ENCODE measurements around the gene ERC2. TPM values are rescaled to one million over a fixed set of nuclear protein-coding genes. Genes with fewer than 3 reads are reported as not detected.

ERC2 gene
- total RNA-seq, 4 donors from 2014 or later, result 0.81 to 2.9 (median 1.6) TPM

- ATAC-seq, result no peak
- Histone ChIP-seq H3K36me3 (no peaks in the 10 kb centered on the region), H3K27ac (no peak overlapping the region), H3K9me3 (no peaks in the 10 kb centered on the region), H3K4me3 (no peak overlapping the region), H3K4me1 (no peaks in the 10 kb centered on the region), H3K27me3 (no peaks in the 10 kb centered on the region)
- TF ChIP-seq, protein P1, sequence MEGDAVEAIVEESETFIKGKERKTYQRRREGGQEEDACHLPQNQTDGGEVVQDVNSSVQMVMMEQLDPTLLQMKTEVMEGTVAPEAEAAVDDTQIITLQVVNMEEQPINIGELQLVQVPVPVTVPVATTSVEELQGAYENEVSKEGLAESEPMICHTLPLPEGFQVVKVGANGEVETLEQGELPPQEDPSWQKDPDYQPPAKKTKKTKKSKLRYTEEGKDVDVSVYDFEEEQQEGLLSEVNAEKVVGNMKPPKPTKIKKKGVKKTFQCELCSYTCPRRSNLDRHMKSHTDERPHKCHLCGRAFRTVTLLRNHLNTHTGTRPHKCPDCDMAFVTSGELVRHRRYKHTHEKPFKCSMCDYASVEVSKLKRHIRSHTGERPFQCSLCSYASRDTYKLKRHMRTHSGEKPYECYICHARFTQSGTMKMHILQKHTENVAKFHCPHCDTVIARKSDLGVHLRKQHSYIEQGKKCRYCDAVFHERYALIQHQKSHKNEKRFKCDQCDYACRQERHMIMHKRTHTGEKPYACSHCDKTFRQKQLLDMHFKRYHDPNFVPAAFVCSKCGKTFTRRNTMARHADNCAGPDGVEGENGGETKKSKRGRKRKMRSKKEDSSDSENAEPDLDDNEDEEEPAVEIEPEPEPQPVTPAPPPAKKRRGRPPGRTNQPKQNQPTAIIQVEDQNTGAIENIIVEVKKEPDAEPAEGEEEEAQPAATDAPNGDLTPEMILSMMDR (IDR thresholded peaks at IDR 0.05), result no peak
- TF ChIP-seq POLR2AphosphoS5 (IDR thresholded peaks at IDR 0.05) (no peak), POLR2A (IDR thresholded peaks at IDR 0.05) (no peak), EP300 (IDR thresholded peaks at IDR 0.05) (no peak)
- 81 to 93% methylated on average over 2 of the region's 2 CpGs for WGBS, 2 donors (ENCODE audit: low coverage in 1 of 2)
Measured at GRCh38 chr3:55756976-55757375, 711.3 kb downstream of the ERC2 start.

DNA sequence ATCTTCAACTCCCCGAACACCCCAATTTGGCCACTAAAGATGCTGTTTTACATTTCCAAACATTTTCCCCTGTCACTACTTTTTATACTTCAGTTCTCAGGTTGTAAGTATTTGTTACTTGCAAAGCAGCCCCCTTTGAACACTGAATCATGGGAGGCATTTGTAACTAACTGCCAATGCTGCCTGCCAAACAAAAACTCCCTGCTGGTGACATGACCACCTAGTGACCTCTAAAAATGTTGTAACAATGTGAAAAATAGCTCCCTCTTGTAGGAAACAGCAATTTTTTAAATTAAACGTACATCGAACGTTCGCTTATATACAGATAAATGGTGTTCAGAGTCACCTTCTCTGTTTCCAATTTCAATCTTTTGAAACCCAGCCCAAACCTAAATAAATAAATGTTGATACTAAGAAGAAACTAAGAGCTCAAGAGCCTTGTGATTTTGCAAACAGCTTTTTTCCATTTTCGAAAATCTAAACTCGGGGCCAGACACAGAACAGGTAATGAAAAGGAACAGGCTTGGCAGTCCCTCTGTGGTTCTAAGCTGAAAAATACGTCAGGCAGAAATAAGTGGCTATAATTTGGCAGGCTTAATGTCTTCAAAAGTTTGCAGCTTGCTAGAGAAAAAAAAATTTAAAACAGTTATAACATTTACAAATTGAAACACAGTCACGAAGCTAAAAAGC lies 712.6 kb downstream of the ERC2 start:
- ATAC-seq, result no peak
- Histone ChIP-seq H3K9me3 (no peaks in the 10 kb centered on the region), H3K27me3 (no peaks in the 10 kb centered on the region), H3K27ac (no peak overlapping the region), H3K4me3 (no peak overlapping the region), H3K36me3 (no peaks in the 10 kb centered on the region), H3K4me1 (no peaks in the 10 kb centered on the region)
- WGBS, 2 donors (ENCODE audit: low coverage in 1 of 2), result 34 to 37% methylated on average over 9 of the region's 9 CpGs
- no peak for TF ChIP-seq EP300 (IDR thresholded peaks at IDR 0.05)
- TF ChIP-seq POLR2A (IDR thresholded peaks at IDR 0.05), result no peak
- TF ChIP-seq POLR2AphosphoS5 (IDR thresholded peaks at IDR 0.05), result no peak
- TF ChIP-seq, protein P1 (IDR thresholded peaks at IDR 0.05), result no peak

GRCh38 chr3:55752911-55753310 lies 715.4 kb downstream of the ERC2 start:
- TF ChIP-seq POLR2A (IDR thresholded peaks at IDR 0.05) (no peak), POLR2AphosphoS5 (IDR thresholded peaks at IDR 0.05) (no peak)
- H3K9me3 ChIP-seq, result no peaks in the 10 kb centered on the region
- no peak for ATAC-seq
- H3K36me3 ChIP-seq, result no peaks in the 10 kb centered on the region
- 74 to 100% methylated on average over 1 to 5 of the region's 5 CpGs for whole genome bisulfite sequencing, 2 donors (ENCODE audit: low coverage in 1 of 2)
- H3K4me3 ChIP-seq, result no peak overlapping the region
- H3K27me3 ChIP-seq, result no peaks in the 10 kb centered on the region
- H3K4me1 ChIP-seq, result no peaks in the 10 kb centered on the region
- no peak overlapping the region for H3K27ac ChIP-seq

- Histone ChIP-seq H3K4me1 (no peaks in the 10 kb centered on the region), H3K36me3 (no peaks in the 10 kb centered on the region), H3K27me3 (no peaks in the 10 kb centered on the region), H3K4me3 (no peak overlapping the region), H3K27ac (no peak overlapping the region), H3K9me3 (no peaks in the 10 kb centered on the region)
- 50% methylated on average over 1 of the region's 1 CpG; no CpG with 5 or more reads in 1 of the 2 donors for WGBS, 2 donors (ENCODE audit: low coverage in 1 of 2)
- ATAC-seq, result no peak
- no peak for TF ChIP-seq POLR2A (IDR thresholded peaks at IDR 0.05)
- no peak for TF ChIP-seq EP300 (IDR thresholded peaks at IDR 0.05)
- TF ChIP-seq, protein P1 (IDR thresholded peaks at IDR 0.05), result no peak
Measured at GRCh38 chr3:55751730-55752129, 716.5 kb downstream of the ERC2 start.

GRCh38 chr3:55750525-55750924 lies 717.7 kb downstream of the ERC2 start:
- Histone ChIP-seq H3K4me3 (no peak overlapping the region), H3K27ac (no peak overlapping the region), H3K36me3 (no peaks in the 10 kb centered on the region), H3K27me3 (no peaks in the 10 kb centered on the region), H3K9me3 (no peaks in the 10 kb centered on the region), H3K4me1 (no peaks in the 10 kb centered on the region)
- ATAC-seq, result no peak
- TF ChIP-seq EP300 (IDR thresholded peaks at IDR 0.05), result no peak
- TF ChIP-seq POLR2AphosphoS5 (IDR thresholded peaks at IDR 0.05), result no peak
- no peak for TF ChIP-seq POLR2A (IDR thresholded peaks at IDR 0.05)
- TF ChIP-seq, protein P1 (IDR thresholded peaks at IDR 0.05), result no peak
- 83 to 87% methylated on average over 6 of the region's 6 CpGs for WGBS, 2 donors (ENCODE audit: low coverage in 1 of 2)
